Upper lobe of left lung (tissue), 6 donors: ENCODE measurements around the gene UQCR10. TPM values are rescaled to one million over a fixed set of nuclear protein-coding genes. Genes with fewer than 3 reads are reported as not detected.
A peak's percentile ranks its signal among the peaks of the same experiment; 100 is the strongest.
"Not testable (repeated sequence)": the region's sequence is repeated elsewhere in the genome, so short reads cannot be mapped to it uniquely, and the experiment has no call there.

Experiments used
- ATAC-seq, 2 donors: fragments of 200-7000 bp; cut with Tn5 transposase; one replicate each; pipeline ENCODE4 v1.9.1; 2022; ENCODE audit warnings: mild to moderate bottlenecking in 2 of 2, moderate library complexity in 2 of 2; ENCODE audit not compliant: low FRiP score in 2 of 2
- DNase-seq, 2 donors: peaks; one replicate each; pipeline ENCODE4 v3.0.0-alpha.2; 2019 to 2020
- H3K27ac ChIP-seq, 4 donors: fragments of 200-600 bp; sonication (generic); one replicate each; pipeline ENCODE4 v1.5.1; 2016 to 2019
- H3K27me3 ChIP-seq, 4 donors: fragments of 200-600 bp; sonication (generic); one replicate each; pipeline ENCODE4 v1.5.1; 2017 to 2019
- H3K36me3 ChIP-seq, 4 donors: fragments of 200-600 bp; sonication (generic); one replicate each; pipeline ENCODE4 v1.5.1; 2016 to 2019
- H3K4me1 ChIP-seq, 4 donors: fragments of 200-600 bp; sonication (generic); one replicate each; pipeline ENCODE4 v1.5.1; 2018 to 2019
- H3K4me3 ChIP-seq, 4 donors: fragments of 200-600 bp; sonication (generic); one replicate each; pipeline ENCODE4 v1.5.1; 2017 to 2019; ENCODE audit warnings: mild to moderate bottlenecking in 2 of 4, moderate library complexity in 1 of 4
- H3K9me3 ChIP-seq, 4 donors: fragments of 200-600 bp; sonication (generic); one replicate each; pipeline ENCODE4 v1.5.1; 2018 to 2019
- EP300 ChIP-seq, 4 donors: sonication (generic); formaldehyde crosslinking; IDR thresholded peaks; one replicate each; pipeline ENCODE4 v1.5.1; 2017; ENCODE audit warnings: antibody characterized with exemption in 4 of 4, control low read depth in 2 of 4
- POLR2A ChIP-seq, 4 donors: fragments of 450-650 bp; IDR thresholded peaks; one replicate each; pipeline ENCODE4 v1.5.1; 2016 to 2017; ENCODE audit warnings: antibody characterized with exemption in 4 of 4, mild to moderate bottlenecking in 2 of 4
- POLR2AphosphoS5 ChIP-seq, 2 donors: sonication (generic); formaldehyde crosslinking; IDR thresholded peaks; one replicate each; pipeline ENCODE4 v1.5.1; 2017; ENCODE audit warnings: antibody characterized with exemption in 2 of 2
- WGBS, 2 donors: methylation state at CpG; one replicate each; pipeline ENCODE4 v1.1.5; 2017 to 2018; 5-methylcytosine and 5-hydroxymethylcytosine counted together
- total RNA-seq, 6 donors: library from RNA; depleted of rRNA in 4 of 6; stranded (reverse); fragments of >200 nt in 4 of 6; gene quantifications; one replicate each; pipeline versions ENCODE4 v1.1.0 to v1.2.1, GENCODE V29; 2016 to 2021
- TF ChIP-seq, protein P1 (sequence below), 6 experiments: fragments of 450-650 bp in 4 of 6; fragments of 200-600 bp in 2 of 6; sonication (generic) in 2 of 6; IDR thresholded peaks; one replicate each; pipeline ENCODE4 v1.5.1; 2016 to 2019; ENCODE audit warnings: antibody characterized with exemption in 6 of 6
- donor health status: DM: no; HTN: no; CAD: no; lungs with moderate emphysema.
- donor health status: DM: no; HTN: yes; CAD: no; lungs with severe emphysema.

The UQCR10 gene
- total RNA-seq, 6 donors from 2014 or later = 50.5 to 107 (median 78.2) TPM

DNA sequence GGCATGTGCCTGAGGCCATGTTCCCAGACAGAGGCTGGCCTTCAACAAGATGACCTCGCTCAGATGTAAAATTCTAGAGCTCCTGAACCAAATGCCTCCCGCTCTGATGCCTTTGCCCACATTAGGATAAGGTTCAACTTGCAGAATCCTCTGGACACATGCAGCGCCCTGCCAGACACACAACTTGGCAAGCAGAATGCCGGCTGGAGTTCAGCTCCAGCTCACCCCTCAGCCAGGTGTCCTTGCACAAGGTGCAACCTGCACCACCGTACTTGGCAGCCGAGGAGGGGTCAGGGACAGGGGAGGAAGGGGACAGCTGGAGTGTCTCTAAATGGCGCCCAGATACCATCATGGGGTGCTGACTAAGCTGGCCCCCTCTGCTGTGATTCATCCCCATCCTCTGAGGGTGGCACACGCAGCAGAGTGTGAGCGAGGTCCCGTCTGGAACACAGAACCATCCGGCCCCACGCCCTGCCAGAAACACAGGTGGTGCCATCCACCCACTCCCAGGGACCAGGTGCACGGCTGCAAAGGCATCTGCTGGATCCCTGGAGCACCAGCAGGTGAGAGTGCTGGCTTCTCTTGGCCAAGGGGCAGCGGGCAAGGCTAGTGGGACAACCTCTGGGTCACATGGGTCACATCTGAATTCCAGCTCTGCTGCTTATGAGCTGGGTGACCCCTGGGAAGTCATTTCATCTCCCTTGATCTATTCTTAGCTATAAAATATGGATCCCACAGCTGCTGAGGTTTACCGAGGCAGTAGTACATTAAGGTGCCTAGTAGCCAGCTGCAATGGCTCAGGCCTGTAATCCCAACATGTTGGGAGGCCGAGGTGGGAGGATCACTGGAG, 13.1 kb upstream of the UQCR10 start:
- peaks cover 0 to 11% (median 1%) of the 10 kb centered on the region in 4 donors for H3K36me3 ChIP-seq
- 85 to 88% methylated on average over 3 to 16 of the region's 16 CpGs for WGBS, 2 donors
- H3K27ac ChIP-seq = no peak overlapping the region
- no peaks in the 10 kb centered on the region for H3K27me3 ChIP-seq
- peak in 1 of 2 donors; percentile 32 for DNase-seq
- peaks cover 0 to 5% (median 0%) of the 10 kb centered on the region in 4 donors for H3K4me1 ChIP-seq
- no peak overlapping the region for H3K4me3 ChIP-seq
- TF ChIP-seq POLR2A (IDR thresholded peaks at IDR 0.05) = no peak
- no peak for TF ChIP-seq EP300 (IDR thresholded peaks at IDR 0.05)
- TF ChIP-seq, protein P1, sequence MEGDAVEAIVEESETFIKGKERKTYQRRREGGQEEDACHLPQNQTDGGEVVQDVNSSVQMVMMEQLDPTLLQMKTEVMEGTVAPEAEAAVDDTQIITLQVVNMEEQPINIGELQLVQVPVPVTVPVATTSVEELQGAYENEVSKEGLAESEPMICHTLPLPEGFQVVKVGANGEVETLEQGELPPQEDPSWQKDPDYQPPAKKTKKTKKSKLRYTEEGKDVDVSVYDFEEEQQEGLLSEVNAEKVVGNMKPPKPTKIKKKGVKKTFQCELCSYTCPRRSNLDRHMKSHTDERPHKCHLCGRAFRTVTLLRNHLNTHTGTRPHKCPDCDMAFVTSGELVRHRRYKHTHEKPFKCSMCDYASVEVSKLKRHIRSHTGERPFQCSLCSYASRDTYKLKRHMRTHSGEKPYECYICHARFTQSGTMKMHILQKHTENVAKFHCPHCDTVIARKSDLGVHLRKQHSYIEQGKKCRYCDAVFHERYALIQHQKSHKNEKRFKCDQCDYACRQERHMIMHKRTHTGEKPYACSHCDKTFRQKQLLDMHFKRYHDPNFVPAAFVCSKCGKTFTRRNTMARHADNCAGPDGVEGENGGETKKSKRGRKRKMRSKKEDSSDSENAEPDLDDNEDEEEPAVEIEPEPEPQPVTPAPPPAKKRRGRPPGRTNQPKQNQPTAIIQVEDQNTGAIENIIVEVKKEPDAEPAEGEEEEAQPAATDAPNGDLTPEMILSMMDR (IDR thresholded peaks at IDR 0.05) = no peak
- no peak for TF ChIP-seq POLR2AphosphoS5 (IDR thresholded peaks at IDR 0.05)
- H3K9me3 ChIP-seq = no peaks in the 10 kb centered on the region
- ATAC-seq = no peak

DNA sequence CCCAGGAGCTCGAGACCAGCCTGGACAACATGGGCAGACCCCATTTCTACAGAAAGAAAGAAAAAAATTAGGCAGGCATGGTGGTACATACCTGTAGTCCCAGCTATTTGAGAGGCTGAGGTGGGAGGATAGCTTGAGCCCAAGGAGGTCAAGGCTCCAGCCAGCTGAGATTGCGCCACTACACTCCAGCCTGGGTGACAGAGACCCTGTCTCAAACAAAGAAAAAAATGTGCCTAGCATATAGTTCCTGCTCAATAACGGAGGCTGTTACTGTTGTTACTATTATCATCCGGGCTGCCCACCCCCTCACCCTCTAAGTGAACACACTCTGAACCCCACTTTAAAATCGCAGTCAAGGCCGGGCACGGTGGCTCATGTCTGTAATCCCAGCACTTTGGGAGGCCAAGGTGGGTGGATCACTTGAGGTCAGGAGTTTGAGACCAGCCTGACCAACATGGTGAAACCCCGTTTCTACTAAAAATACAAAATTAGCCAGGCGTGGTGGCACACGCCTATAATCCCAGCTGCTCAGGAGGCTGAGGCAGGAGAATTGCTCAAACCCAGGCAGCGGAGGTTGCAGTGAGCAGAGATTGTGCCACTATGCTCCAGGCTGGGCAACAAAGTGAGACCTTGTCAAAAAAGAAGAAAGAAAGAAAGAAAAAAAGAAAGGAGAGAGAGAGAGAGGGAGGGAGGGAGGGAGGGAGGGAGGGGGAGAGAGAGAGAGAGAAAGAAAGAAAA, 12.3 kb upstream of the UQCR10 start:
- H3K36me3 ChIP-seq = peaks cover 0 to 11% (median 1%) of the 10 kb centered on the region in 4 donors
- not testable (repeated sequence) for H3K9me3 ChIP-seq, DNase-seq, ATAC-seq, H3K4me3 ChIP-seq, H3K27me3 ChIP-seq, H3K4me1 ChIP-seq, H3K27ac ChIP-seq
- WGBS, 2 donors = 85 to 96% methylated on average over 11 of the region's 11 CpGs

DNA sequence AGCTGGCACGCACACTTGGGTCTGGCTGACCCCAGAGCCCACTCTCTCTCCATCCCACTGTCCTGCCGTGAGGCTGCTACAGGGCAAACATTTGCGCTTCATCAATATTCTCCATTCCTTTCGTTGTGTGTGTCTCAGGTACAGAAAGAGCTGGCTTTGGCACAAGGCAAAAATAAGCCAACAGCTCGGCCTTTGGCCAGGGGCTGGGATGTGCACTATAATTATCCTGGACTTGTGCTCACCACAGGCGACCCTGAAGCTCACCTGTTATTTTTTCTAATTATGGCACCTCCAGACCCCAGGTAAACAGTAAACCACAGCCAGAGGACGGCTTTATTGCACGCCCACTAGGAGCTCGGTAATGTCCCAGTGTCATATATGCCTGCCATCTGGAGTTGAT, 11.3 kb upstream of the UQCR10 start:
- no peak for ATAC-seq
- no peak for DNase-seq
- Histone ChIP-seq H3K36me3 (peaks cover 0 to 11% (median 1%) of the 10 kb centered on the region in 4 donors), H3K4me3 (no peak overlapping the region), H3K4me1 (peaks cover 0 to 5% (median 0%) of the 10 kb centered on the region in 4 donors), H3K27ac (no peak overlapping the region), H3K27me3 (no peaks in the 10 kb centered on the region), H3K9me3 (no peaks in the 10 kb centered on the region)
- TF ChIP-seq EP300 (IDR thresholded peaks at IDR 0.05) (no peak), POLR2A (IDR thresholded peaks at IDR 0.05) (no peak), POLR2AphosphoS5 (IDR thresholded peaks at IDR 0.05) (no peak)
- TF ChIP-seq, protein P1 (IDR thresholded peaks at IDR 0.05) = no peak
- WGBS, 2 donors = 94 to 95% methylated on average over 9 of the region's 9 CpGs

GRCh38 chr22:29756341-29756740, 10.8 kb upstream of the UQCR10 start:
- TF ChIP-seq, protein P1 (IDR thresholded peaks at IDR 0.05) = no peak
- TF ChIP-seq POLR2AphosphoS5 (IDR thresholded peaks at IDR 0.05) (no peak), POLR2A (IDR thresholded peaks at IDR 0.05) (no peak), EP300 (IDR thresholded peaks at IDR 0.05) (no peak)
- 84 to 97% methylated on average over 5 to 7 of the region's 7 CpGs for WGBS, 2 donors
- Histone ChIP-seq H3K9me3 (no peaks in the 10 kb centered on the region), H3K27ac (no peak overlapping the region), H3K4me1 (peaks cover 0 to 5% (median 0%) of the 10 kb centered on the region in 4 donors), H3K4me3 (no peak overlapping the region), H3K36me3 (peaks cover 0 to 11% (median 1%) of the 10 kb centered on the region in 4 donors), H3K27me3 (no peaks in the 10 kb centered on the region)
- ATAC-seq (no peak), DNase-seq (no peak)

- ATAC-seq (no peak), DNase-seq (no peak)
- WGBS, 2 donors = 84 to 95% methylated on average over 3 of the region's 3 CpGs
- H3K4me1 ChIP-seq = no peaks in the 10 kb centered on the region
- no peaks in the 10 kb centered on the region for H3K27me3 ChIP-seq
- peaks cover 0 to 11% (median 1%) of the 10 kb centered on the region in 4 donors for H3K36me3 ChIP-seq
- TF ChIP-seq EP300 (IDR thresholded peaks at IDR 0.05) = no peak
- TF ChIP-seq POLR2A (IDR thresholded peaks at IDR 0.05) = no peak
- TF ChIP-seq POLR2AphosphoS5 (IDR thresholded peaks at IDR 0.05) = no peak
- TF ChIP-seq, protein P1 (IDR thresholded peaks at IDR 0.05) = no peak
- no peak overlapping the region for H3K4me3 ChIP-seq
- no peaks in the 10 kb centered on the region for H3K9me3 ChIP-seq
- H3K27ac ChIP-seq = no peak overlapping the region
Measured at GRCh38 chr22:29757096-29757495, 10.1 kb upstream of the UQCR10 start.
